OCI-LY7 (cell line): ENCODE measurements around the gene RMI2. TPM values are rescaled to one million over a fixed set of nuclear protein-coding genes. Genes with fewer than 3 reads are reported as not detected.

Experiments
- BruUV-seq: library from RNA; stranded (reverse); fragments of 400-500 nt; replicated peaks from 2 replicates; lab custom pipeline; 2021; lab: Mats Ljungman, UMichigan
- CTCF ChIA-PET: fragments of 300-600 bp; sonication (Branson Sonifier 250); formaldehyde crosslinking; loops from one replicate; lab custom pipeline; 2022; ENCODE audit warnings: antibody characterized with exemption; ENCODE audit not compliant: unreplicated experiment; lab: Charles Lee
- POLR2A ChIA-PET: fragments of 300-600 bp; sonication (Branson Sonifier 250); formaldehyde crosslinking; loops from one replicate; lab custom pipeline; 2022; ENCODE audit warnings: antibody characterized with exemption; lab: Charles Lee
- DNase-seq: peaks from one replicate; pipeline ENCODE4 v3.0.0-alpha.2; 2015; ENCODE audit warnings: low spot score
- H2AFZ ChIP-seq: fragments of 200-600 bp; sonication (generic), shearing (Covaris generic); 2 replicates; pipeline ENCODE4 v1.6.1; 2014; ENCODE audit warnings: mild to moderate bottlenecking, antibody characterized with exemption, low read length, moderate library complexity
- H3K27ac ChIP-seq: fragments of 200-600 bp; sonication (generic); 2 replicates; pipeline ENCODE4 v1.5.1; 2014; ENCODE audit warnings: mixed run types, low read depth, mild to moderate bottlenecking, moderate library complexity, low read length, inconsistent platforms; ENCODE audit not compliant: poor library complexity, severe bottlenecking
- H3K36me3 ChIP-seq: fragments of 200-600 bp; sonication (generic); 2 replicates; pipeline ENCODE4 v1.6.1; 2014; ENCODE audit warnings: mild to moderate bottlenecking, antibody characterized with exemption, low read length, moderate library complexity, mixed read lengths; ENCODE audit not compliant: insufficient read depth
- H3K4me1 ChIP-seq: fragments of 200-600 bp; sonication (generic); 2 replicates; pipeline ENCODE4 v1.5.1; 2014; ENCODE audit warnings: mild to moderate bottlenecking, low read length; ENCODE audit not compliant: insufficient read depth, poor library complexity, severe bottlenecking
- H3K4me2 ChIP-seq: fragments of 200-600 bp; sonication (generic); 2 replicates; pipeline ENCODE4 v1.6.1; 2014; ENCODE audit warnings: mild to moderate bottlenecking, low read length
- H3K4me3 ChIP-seq: fragments of 200-600 bp; sonication (generic); 2 replicates; pipeline ENCODE4 v1.5.1; 2014; ENCODE audit warnings: mild to moderate bottlenecking, low read depth, low read length; ENCODE audit not compliant: poor library complexity, severe bottlenecking
- H3K79me2 ChIP-seq: fragments of 200-600 bp; sonication (generic); 2 replicates; pipeline ENCODE4 v1.6.1; 2016; ENCODE audit warnings: low read depth, mild to moderate bottlenecking, low read length, moderate library complexity, mixed read lengths; ENCODE audit not compliant: insufficient read depth
- H3K9me2 ChIP-seq: fragments of 200-600 bp; sonication (generic); 2 replicates; pipeline ENCODE4 v1.6.1; 2016; ENCODE audit warnings: mild to moderate bottlenecking, low read length, mixed read lengths; ENCODE audit not compliant: insufficient read depth
- H3K9me3 ChIP-seq: fragments of 200-600 bp; sonication (generic); 2 replicates; pipeline ENCODE4 v1.6.1; 2014; ENCODE audit warnings: mild to moderate bottlenecking, mixed run types, low read length, mixed read lengths
- H4K20me1 ChIP-seq: fragments of 200-600 bp; sonication (generic); 2 replicates; pipeline ENCODE4 v1.6.1; 2014; ENCODE audit warnings: mild to moderate bottlenecking, antibody characterized with exemption, low read length, moderate library complexity, mixed read lengths; ENCODE audit not compliant: insufficient read depth
- CTCF ChIP-seq: fragments of 200-600 bp; sonication (generic); conservative IDR thresholded peaks from 2 replicates; pipeline ENCODE4 v1.5.1; 2014; ENCODE audit warnings: mild to moderate bottlenecking, antibody characterized with exemption, low read length, moderate library complexity, mixed read lengths
- EZH2phosphoT487 ChIP-seq: fragments of 200-600 bp; sonication (generic); IDR thresholded peaks from 2 replicates; pipeline ENCODE4 v1.6.1; 2018; ENCODE audit warnings: low read depth, borderline replicate concordance, mild to moderate bottlenecking, mixed run types, antibody characterized with exemption, low read length, moderate library complexity, mixed read lengths
- intact Hi-C: fragments of 100-400 bp; cut with micrococcal nuclease; formaldehyde crosslinking; loops from one replicate; pipeline ENCODE4 v1.10.0; 2022; ENCODE audit not compliant: unreplicated experiment
- total RNA-seq, 2 experiments: library from RNA; depleted of rRNA in 1 of 2; stranded (reverse); fragments of >200 nt in 1 of 2; shearing (Covaris generic) in 1 of 2; gene quantifications; 2 replicates each; pipeline ENCODE4 v1.2.3, GENCODE V29; 2014 to 2022

The RMI2 gene
- total RNA-seq, 2 experiments from 2014 or later: 84.5 to 126 TPM

GRCh38 chr16:11386054-11386680, 40.9 kb downstream of the RMI2 start:
- CTCF ChIA-PET: no interaction called here
- TF ChIP-seq CTCF: no peak
- TF ChIP-seq EZH2phosphoT487: no peak
- no peaks in the 10 kb centered on the region for H3K79me2 ChIP-seq
- no peak overlapping the region for H2AFZ ChIP-seq
- no peaks in the 10 kb centered on the region for H4K20me1 ChIP-seq
- intact Hi-C loops: no loop called here
- POLR2A ChIA-PET: no interaction called here
- H3K9me3 ChIP-seq: no peaks in the 10 kb centered on the region
- no peak for DNase-seq
- no peak overlapping the region for H3K4me3 ChIP-seq
- H3K36me3 ChIP-seq: no peaks in the 10 kb centered on the region
- H3K4me2 ChIP-seq: no peak overlapping the region
- H3K9me2 ChIP-seq: no peaks in the 10 kb centered on the region
- H3K27ac ChIP-seq: no peak overlapping the region
- H3K4me1 ChIP-seq: peaks cover 3% of the 10 kb centered on the region
- no TSS peak for BruUV-seq

- TF ChIP-seq CTCF (peak; percentile 71), EZH2phosphoT487 (no peak)
- Histone ChIP-seq H4K20me1 (no peaks in the 10 kb centered on the region), H3K36me3 (no peaks in the 10 kb centered on the region), H3K4me2 (no peak overlapping the region), H3K4me3 (no peak overlapping the region), H3K79me2 (no peaks in the 10 kb centered on the region), H3K9me2 (no peaks in the 10 kb centered on the region), H3K4me1 (peaks cover 3% of the 10 kb centered on the region), H2AFZ (no peak overlapping the region), H3K27ac (no peak overlapping the region), H3K9me3 (no peaks in the 10 kb centered on the region)
- ChIA-PET POLR2A (interaction anchor here (1.3 kb wide), 1 partner anchor 10 kb away, joined by 3 read pairs; no protein-coding TSS in a partner anchor), CTCF (interaction anchor here (0.6 kb wide), 1 partner anchor 145 kb away, joined by 3 read pairs; no protein-coding TSS in a partner anchor)
- intact Hi-C loops: no loop called here
- peak; percentile 40 for DNase-seq
- no TSS peak for BruUV-seq
Measured at GRCh38 chr16:11386791-11387546, 41.7 kb downstream of the RMI2 start.

GRCh38 chr16:11389083-11389482, 43.8 kb downstream of the RMI2 start:
- TF ChIP-seq EZH2phosphoT487: no peak
- intact Hi-C loops: no loop called here
- ChIA-PET CTCF (interaction anchor here (1.0 kb wide), 2 partner anchors 12 to 79 kb away, joined by 3 to 5 read pairs; no protein-coding TSS in a partner anchor), POLR2A (interaction anchor here (0.7 kb wide), 1 partner anchor 381 kb away, joined by 3 read pairs; no protein-coding TSS in a partner anchor)
- Histone ChIP-seq H3K9me3 (no peaks in the 10 kb centered on the region), H3K36me3 (no peaks in the 10 kb centered on the region), H3K9me2 (no peaks in the 10 kb centered on the region), H3K27ac (no peak overlapping the region), H3K4me2 (no peak overlapping the region), H2AFZ (no peak overlapping the region), H3K4me1 (peaks cover 3% of the 10 kb centered on the region), H4K20me1 (no peaks in the 10 kb centered on the region), H3K4me3 (no peak overlapping the region), H3K79me2 (no peaks in the 10 kb centered on the region)
- DNase-seq: no peak
- BruUV-seq: no TSS peak
